Prostate gland (tissue), 2 donors: Measurements from ENCODE around the gene CACNA1D. TPM values are rescaled to one million over a fixed set of nuclear protein-coding genes. Genes with fewer than 3 reads are reported as not detected.
A peak's percentile ranks its signal among the peaks of the same experiment; 100 is the strongest.
"Not testable (repeated sequence)": the region's sequence is repeated elsewhere in the genome, so short reads cannot be mapped to it uniquely, and the experiment has no call there.

Experiments used
- DNase-seq: peaks from one replicate; pipeline ENCODE4 v3.0.0-alpha.2; 2019; ENCODE audit warnings: low spot score
- H3K27ac ChIP-seq, 2 donors: fragments of 200-600 bp; sonication (generic); 2 replicates each; pipeline ENCODE4 v1.5.1; 2017 to 2019
- H3K27me3 ChIP-seq: fragments of 200-600 bp; sonication (generic); replicated peaks from 2 replicates; pipeline ENCODE4 v1.5.1; 2019; ENCODE audit not compliant: insufficient read depth
- H3K36me3 ChIP-seq, 2 donors: fragments of 200-600 bp; sonication (generic); 1 replicate in 1 of 2; 2 replicates in 1 of 2; pipeline versions ENCODE4 v1.5.1 to v1.8.1; 2017 to 2019
- H3K4me1 ChIP-seq: fragments of 200-600 bp; sonication (generic); replicated peaks from 2 replicates; pipeline ENCODE4 v1.5.1; 2019
- H3K4me3 ChIP-seq, 2 donors: fragments of 200-600 bp; sonication (generic); 2 replicates each; pipeline ENCODE4 v1.5.1; 2017 to 2019
- H3K9me3 ChIP-seq: fragments of 200-600 bp; sonication (generic); 2 replicates; pipeline ENCODE4 v1.5.1; 2017
- CTCF ChIP-seq, 4 experiments: fragments of 200-600 bp in 2 of 4; fragments of 450-650 bp in 2 of 4; sonication (generic) in 2 of 4; IDR thresholded peaks; 1 replicate in 3 of 4; 2 replicates in 1 of 4; pipeline ENCODE4 v1.5.1; 2016 to 2019; ENCODE audit warnings: antibody characterized with exemption in 4 of 4, mild to moderate bottlenecking in 2 of 4, moderate library complexity in 2 of 4
- POLR2A ChIP-seq: fragments of 450-650 bp; IDR thresholded peaks from one replicate; pipeline ENCODE4 v1.6.1; 2016; ENCODE audit warnings: antibody characterized with exemption, mild to moderate bottlenecking
- POLR2AphosphoS5 ChIP-seq: sonication (generic); formaldehyde crosslinking; IDR thresholded peaks from one replicate; pipeline ENCODE4 v1.6.1; 2017; ENCODE audit warnings: antibody characterized with exemption
- WGBS: methylation state at CpG from one replicate; pipeline ENCODE4 v1.1.5; 2018; 5-methylcytosine and 5-hydroxymethylcytosine counted together
- intact Hi-C: fragments of 100-400 bp; cut with DNase I; formaldehyde crosslinking; loops from one replicate; pipeline ENCODE4 v1.14.2; 2022
- total RNA-seq, 2 donors: library from RNA; depleted of rRNA; stranded (reverse); fragments of >200 nt; gene quantifications; one replicate each; pipeline ENCODE4 v1.1.0, GENCODE V29; 2016

Gene CACNA1D
- total RNA-seq: 10 to 100 TPM; 15.5 to 45.1 TPM

GRCh38 chr3:53493963-53494791 lies at the start of gene CACNA1D:
Gene CACNA1D, plus strand, starts transcription at chr3:53494611. Its CDS starts 556 bp downstream, at chr3:53495167.
- Histone ChIP-seq H3K36me3 (no peaks in the 10 kb centered on the region), H3K4me1 (no peaks in the 10 kb centered on the region), H3K27ac (peak within 1 kb of the TSS; percentile 67 to 69), H3K27me3 (no peaks in the 10 kb centered on the region), H3K4me3 (peak within 1 kb of the TSS; percentile 46 to 65), H3K9me3 (no peaks in the 10 kb centered on the region)
- DNase-seq: peak; percentile 60
- TF ChIP-seq CTCF (IDR thresholded peaks at IDR 0.05) (no peak), POLR2AphosphoS5 (no peak), POLR2A (no peak)
- WGBS: 2% methylated on average over 72 of the region's 122 CpGs
- intact Hi-C loops: no loop called here

GRCh38 chr3:53457068-53457467 lies 37.3 kb upstream of the CACNA1D start:
- DNase-seq: no peak
- H3K27me3 ChIP-seq: no peaks in the 10 kb centered on the region
- intact Hi-C loops: no loop called here
- no peaks in the 10 kb centered on the region for H3K36me3 ChIP-seq
- TF ChIP-seq CTCF (IDR thresholded peaks at IDR 0.05): no peak
- H3K4me3 ChIP-seq: no peak overlapping the region
- no peak overlapping the region for H3K27ac ChIP-seq
- H3K4me1 ChIP-seq: no peaks in the 10 kb centered on the region
- no peaks in the 10 kb centered on the region for H3K9me3 ChIP-seq

GRCh38 chr3:53460326-53460725 lies 34.1 kb upstream of the CACNA1D start:
- no peak for DNase-seq
- Histone ChIP-seq H3K4me1 (no peaks in the 10 kb centered on the region), H3K36me3 (no peaks in the 10 kb centered on the region), H3K4me3 (no peak overlapping the region), H3K27ac (no peak overlapping the region), H3K27me3 (no peaks in the 10 kb centered on the region), H3K9me3 (no peaks in the 10 kb centered on the region)
- WGBS: 74% methylated on average over 1 of the region's 1 CpG
- TF ChIP-seq POLR2AphosphoS5: no peak
- no peak for TF ChIP-seq POLR2A
- intact Hi-C loops: no loop called here

DNA sequence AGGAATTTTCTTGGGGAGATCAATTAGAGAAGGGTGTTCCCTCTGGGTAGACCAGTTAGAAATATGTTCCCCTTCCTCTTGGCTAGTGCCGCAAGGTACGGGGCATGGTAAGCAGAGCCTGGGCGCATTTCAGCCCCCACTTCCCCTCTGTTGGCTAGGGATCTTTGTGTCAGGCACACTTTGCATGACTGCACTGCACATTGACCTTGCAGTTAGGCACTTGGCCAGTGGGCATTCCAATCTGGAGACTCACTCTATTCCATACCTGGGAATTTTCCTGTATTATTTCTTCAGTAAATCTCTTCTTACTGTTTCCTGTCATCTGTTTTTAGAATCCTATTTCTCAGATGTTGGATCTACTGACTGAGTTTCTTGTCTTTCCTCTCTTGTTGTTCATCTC lies 30.0 kb upstream of the CACNA1D start:
- Histone ChIP-seq H3K9me3 (no peaks in the 10 kb centered on the region), H3K4me3 (no peak overlapping the region), H3K36me3 (no peaks in the 10 kb centered on the region), H3K27me3 (no peaks in the 10 kb centered on the region), H3K4me1 (no peaks in the 10 kb centered on the region), H3K27ac (no peak overlapping the region)
- TF ChIP-seq POLR2AphosphoS5 (no peak), CTCF (IDR thresholded peaks at IDR 0.05) (no peak), POLR2A (no peak)
- intact Hi-C loops: no loop called here
- no peak for DNase-seq
- 89% methylated on average over 3 of the region's 3 CpGs for WGBS

DNA sequence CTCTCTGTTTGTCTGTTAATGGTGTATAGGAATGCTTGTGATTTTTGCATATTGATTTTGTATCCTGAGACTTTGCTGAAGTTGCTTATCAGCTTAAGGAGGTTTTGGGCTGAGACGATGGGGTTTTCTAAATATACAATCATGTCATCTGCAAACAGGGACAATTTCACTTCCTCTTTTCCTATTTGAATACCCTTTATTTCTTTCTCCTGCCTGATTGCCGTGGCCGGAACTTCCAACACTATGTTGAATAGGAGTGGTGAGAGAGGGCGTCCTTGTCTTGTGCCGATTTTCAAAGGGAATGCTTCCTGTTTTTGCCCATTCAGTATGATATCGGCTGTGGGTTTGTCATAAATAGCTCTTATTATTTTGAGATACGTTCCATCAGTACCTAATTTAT lies 24.7 kb upstream of the CACNA1D start:
- H3K27me3 ChIP-seq, H3K36me3 ChIP-seq, H3K4me1 ChIP-seq, H3K4me3 ChIP-seq, DNase-seq, intact Hi-C loops, H3K27ac ChIP-seq, H3K9me3 ChIP-seq: not testable (repeated sequence)
- WGBS: 83% methylated on average over 7 of the region's 7 CpGs

GRCh38 chr3:53473422-53473821 lies 21.0 kb upstream of the CACNA1D start:
- WGBS: 88% methylated on average over 2 of the region's 2 CpGs
- Histone ChIP-seq H3K36me3 (no peaks in the 10 kb centered on the region), H3K4me3 (no peak overlapping the region), H3K27ac (no peak overlapping the region), H3K4me1 (no peaks in the 10 kb centered on the region), H3K9me3 (no peaks in the 10 kb centered on the region), H3K27me3 (no peaks in the 10 kb centered on the region)
- DNase-seq: no peak
- TF ChIP-seq POLR2AphosphoS5 (no peak), CTCF (IDR thresholded peaks at IDR 0.05) (no peak), POLR2A (no peak)
- intact Hi-C loops: no loop called here

GRCh38 chr3:53476372-53476771 lies 18.0 kb upstream of the CACNA1D start:
- H3K9me3 ChIP-seq, H3K4me3 ChIP-seq, H3K36me3 ChIP-seq, H3K27ac ChIP-seq, intact Hi-C loops, DNase-seq, H3K4me1 ChIP-seq, H3K27me3 ChIP-seq: not testable (repeated sequence)
- WGBS: 97% methylated on average over 3 of the region's 3 CpGs

DNA sequence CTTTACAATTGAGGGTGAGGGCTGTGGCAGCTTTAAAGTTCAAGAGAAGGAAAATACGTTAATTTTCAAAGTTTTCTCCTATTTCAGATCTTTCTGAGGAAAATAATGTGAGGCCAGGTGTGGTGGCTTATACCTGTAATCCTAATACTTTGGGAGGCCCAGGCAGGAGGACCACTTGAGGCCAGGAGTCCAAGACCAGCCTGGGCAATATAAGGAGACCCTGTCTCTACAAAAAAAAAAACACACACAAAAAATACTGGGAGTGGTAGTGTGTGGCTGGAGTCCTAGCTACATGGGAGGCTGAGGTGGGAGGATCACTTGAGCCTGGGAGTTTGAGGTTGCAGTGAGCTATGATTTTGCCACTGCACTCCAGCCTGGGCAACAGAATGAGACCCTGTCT lies 16.7 kb upstream of the CACNA1D start:
- H3K4me3 ChIP-seq, H3K9me3 ChIP-seq, H3K4me1 ChIP-seq, H3K27me3 ChIP-seq, intact Hi-C loops, DNase-seq, H3K27ac ChIP-seq, H3K36me3 ChIP-seq: not testable (repeated sequence)
- WGBS: 84% methylated on average over 1 of the region's 1 CpG
